GM19193 (cell line): Measurements from ENCODE around the gene B4GALNT3.

Experiments used
- POLR2A ChIP-seq: IDR thresholded peaks from 4 replicates; pipeline ENCODE4 v1.6.1; 2011; ENCODE audit not compliant: insufficient read depth, insufficient read length; ENCODE audit errors: extremely low read depth

B4GALNT3 gene

GRCh38 chr12:578748-579419, 119.1 kb downstream of the B4GALNT3 start:
- TF ChIP-seq POLR2A = no peak

GRCh38 chr12:579420-580110, 119.8 kb downstream of the B4GALNT3 start:
- no peak for TF ChIP-seq POLR2A

DNA sequence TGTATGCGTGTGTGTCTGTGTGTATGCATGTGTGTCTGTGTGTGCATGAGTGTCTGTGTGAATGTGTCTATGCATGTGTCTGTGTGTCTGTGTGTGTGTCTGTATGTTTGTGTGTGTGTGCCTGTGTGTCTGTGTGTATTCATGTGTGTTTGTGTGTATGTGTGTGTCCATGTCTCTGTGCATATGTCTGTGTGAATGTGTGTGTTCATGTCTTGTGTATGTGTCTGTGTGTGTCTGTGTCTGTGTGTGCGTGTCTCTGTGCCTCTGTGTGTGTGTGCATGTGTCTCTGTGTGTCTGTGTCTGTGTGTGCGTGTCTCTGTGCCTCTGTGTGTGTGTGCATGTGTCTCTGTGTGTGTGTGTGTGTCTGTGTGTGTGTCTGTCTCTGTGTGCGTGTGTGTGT, 121.1 kb downstream of the B4GALNT3 start:
- no peak for TF ChIP-seq POLR2A

GRCh38 chr12:581321-581720, 121.6 kb downstream of the B4GALNT3 start:
- TF ChIP-seq POLR2A = no peak

DNA sequence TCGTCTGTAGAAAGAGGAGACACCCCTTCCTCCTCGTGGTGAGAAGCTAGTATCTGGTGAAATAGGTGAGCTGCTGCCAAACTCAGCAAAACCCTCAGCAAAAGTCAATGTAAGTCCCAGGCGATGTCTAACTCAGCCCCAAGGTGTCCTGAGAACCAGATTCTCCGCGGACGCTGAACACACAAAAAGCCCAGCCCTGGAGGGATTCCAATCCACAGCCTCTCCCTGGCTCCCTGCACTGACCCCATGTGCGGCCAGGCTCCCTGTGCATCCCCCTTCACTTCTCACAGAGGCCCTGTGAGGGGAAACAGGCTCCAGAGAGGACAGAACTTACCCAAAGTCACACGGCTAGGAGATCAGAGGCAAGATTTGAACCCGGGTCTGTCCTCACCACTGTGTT, 122.0 kb downstream of the B4GALNT3 start:
- TF ChIP-seq POLR2A = no peak

GRCh38 chr12:583251-583869, 123.6 kb downstream of the B4GALNT3 start:
- TF ChIP-seq POLR2A = no peak

DNA sequence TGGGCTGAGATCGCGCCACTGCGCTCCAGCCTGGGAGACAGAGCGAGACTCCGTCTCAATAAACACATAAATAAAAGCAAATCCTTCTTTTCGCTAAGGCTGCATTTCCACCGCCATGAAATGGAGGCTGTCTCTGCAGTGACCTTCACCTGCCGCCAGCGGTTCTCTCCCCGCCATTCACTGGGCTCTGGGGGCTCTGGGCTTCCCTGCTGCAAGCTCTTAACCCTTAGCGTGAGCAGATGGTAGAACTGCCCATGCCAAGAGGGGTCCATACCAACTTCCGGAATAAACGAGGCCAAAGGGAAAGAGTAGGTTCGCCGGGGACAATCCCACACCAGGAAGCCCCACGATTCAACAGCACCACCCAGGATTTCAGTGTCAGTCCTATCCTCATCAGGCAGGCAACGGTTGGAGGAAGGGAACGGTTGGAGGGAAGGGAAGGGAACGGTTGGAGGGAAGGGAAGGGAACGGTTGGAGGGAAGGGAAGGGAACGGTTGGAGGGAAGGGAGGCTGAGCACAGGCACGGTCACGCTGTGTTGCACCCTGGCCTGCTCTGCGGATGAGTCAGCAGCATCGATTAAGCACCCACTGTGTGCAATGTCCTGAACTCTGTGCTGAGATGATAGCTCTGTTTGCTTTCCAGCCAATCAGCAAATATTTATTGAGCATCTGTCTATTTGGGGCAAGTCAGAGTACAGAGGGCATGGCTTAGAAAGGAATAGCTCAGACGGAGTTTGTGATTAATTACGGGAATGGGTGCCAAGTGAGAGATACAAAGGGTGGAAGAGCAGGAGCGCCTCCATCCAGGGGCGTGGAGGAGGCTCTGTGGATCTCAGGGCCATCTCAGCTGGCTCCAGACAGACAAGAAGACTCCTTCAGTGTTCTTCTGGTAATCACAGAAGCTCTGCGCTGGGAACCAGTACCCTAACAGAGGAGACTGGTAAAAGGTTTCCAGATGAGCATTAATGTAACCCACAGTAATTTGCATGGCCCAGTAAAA, 125.6 kb downstream of the B4GALNT3 start:
- no peak for TF ChIP-seq POLR2A

- no peak for TF ChIP-seq POLR2A
Observed at GRCh38 chr12:586318-587071, 126.8 kb downstream of the B4GALNT3 start.

GRCh38 chr12:587132-588023, 127.6 kb downstream of the B4GALNT3 start:
- no peak for TF ChIP-seq POLR2A

DNA sequence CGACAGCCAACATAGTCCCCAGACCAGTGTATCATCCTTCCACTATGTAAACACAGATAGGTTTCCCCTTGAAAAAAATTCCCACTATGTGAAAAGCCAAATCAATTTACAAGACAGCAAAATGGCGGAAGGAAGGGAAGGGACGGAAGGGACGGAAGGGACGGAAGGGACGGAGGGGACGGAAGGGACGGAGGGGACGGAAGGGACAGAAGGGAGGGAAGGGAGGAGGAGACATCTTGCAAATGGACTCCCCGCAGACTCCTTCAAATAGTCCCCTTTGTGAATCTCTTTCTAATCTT, 128.2 kb downstream of the B4GALNT3 start:
- TF ChIP-seq POLR2A = no peak

- no peak for TF ChIP-seq POLR2A
Observed at GRCh38 chr12:588646-589045, 128.9 kb downstream of the B4GALNT3 start.

GRCh38 chr12:590206-590750, 130.5 kb downstream of the B4GALNT3 start:
- TF ChIP-seq POLR2A = no peak
